Kidney (tissue), 14 donors: ENCODE measurements around the gene LSM3. TPM values are rescaled to one million over a fixed set of nuclear protein-coding genes. Genes with fewer than 3 reads are reported as not detected.

Experiments
- DNase-seq, 5 donors: peaks; one replicate each; pipeline ENCODE4 v3.0.0-alpha.2; 2013 to 2020
- FAIRE-seq: peaks from 2 replicates; lab custom pipeline; 2012; peaks lifted over from hg19 to GRCh38; lab: Jason Lieb, UNC
- H3K27ac ChIP-seq, 2 donors: one replicate each; pipeline ENCODE4 v1.7.0; 2013; ENCODE audit warnings: low read depth in 2 of 2, low read length in 2 of 2, inconsistent platforms in 1 of 2
- H3K27me3 ChIP-seq: one replicate; pipeline ENCODE4 v1.7.1; 2013; ENCODE audit warnings: low read length, inconsistent platforms; ENCODE audit not compliant: control insufficient read depth, insufficient read depth
- H3K36me3 ChIP-seq, 3 donors: one replicate each; pipeline versions ENCODE4 v1.7.0 to v1.7.1; 2013; ENCODE audit warnings: low read length in 3 of 3, control low read depth in 1 of 3, inconsistent platforms in 1 of 3; ENCODE audit not compliant: insufficient read depth in 3 of 3, control insufficient read depth in 2 of 3
- H3K4me1 ChIP-seq, 3 donors: one replicate each; pipeline versions ENCODE4 v1.7.0 to v1.7.1; 2013; ENCODE audit warnings: low read length in 3 of 3, inconsistent platforms in 1 of 3, low read depth in 1 of 3; ENCODE audit not compliant: control insufficient read depth in 2 of 3, insufficient read depth in 2 of 3
- H3K4me3 ChIP-seq, 3 donors: one replicate each; pipeline versions ENCODE4 v1.7.0 to v1.8.1; 2013; ENCODE audit warnings: low read length in 3 of 3, control low read depth in 1 of 3, inconsistent platforms in 1 of 3
- H3K9ac ChIP-seq, 3 donors: one replicate each; pipeline versions ENCODE4 v1.7.0 to v1.7.1; 2013; ENCODE audit warnings: low read length in 3 of 3, control low read depth in 1 of 3, inconsistent platforms in 1 of 3
- H3K9me3 ChIP-seq, 3 donors: one replicate each; pipeline versions ENCODE4 v1.7.0 to v1.7.1; 2013; ENCODE audit warnings: low read length in 3 of 3, control low read depth in 1 of 3, inconsistent platforms in 1 of 3; ENCODE audit not compliant: control insufficient read depth in 2 of 3, insufficient read depth in 1 of 3
- CTCF ChIP-seq: IDR thresholded peaks from 3 replicates; pipeline ENCODE4 v1.5.1; 2012; ENCODE audit warnings: mild to moderate bottlenecking, moderate library complexity, borderline replicate concordance; ENCODE audit not compliant: insufficient read depth; ENCODE audit errors: extremely low read depth
- intact Hi-C: fragments of 100-400 bp; cut with DNase I; formaldehyde crosslinking; loops from one replicate; pipeline ENCODE4 v1.11.1; 2022
- polyA plus RNA-seq: library from polyadenylated mRNA; stranded (reverse); fragments of 350-450 nt; fragmentation: Illumina TruSeq; extraction: RNeasy Lipid Tissue Mini Kit (QIAGEN cat#74804); gene quantifications from one replicate; pipeline ENCODE4 v1.2.3, GENCODE V29; 2014; ENCODE audit warnings: low read depth, low replicate concordance; ENCODE audit not compliant: insufficient read depth
- total RNA-seq: library from RNA; stranded (reverse); fragmentation: NEBNext Ultra II Directional; extraction: Animal tissue kit (Norgen Biotek cat#: 25700); gene quantifications from one replicate; pipeline ENCODE4 v1.2.1, GENCODE V29; 2021
- donor health status: control.
- donor health status: control.
- donor health status: control.
- donor health status: control.
- donor health status: control.
- donor health status: DM: yes; HTN: yes; CAD: no.
- donor health status: Normal renal cell carcinoma (clear cell type).

Gene LSM3
- total and polyA plus RNA-seq, 2 donors from 2014 or later: 11.9 to 30.2 TPM

GRCh38 chr3:14209581-14210289, 31.1 kb downstream of the LSM3 start:
- no peak for TF ChIP-seq CTCF
- no peak overlapping the region for H3K4me3 ChIP-seq
- DNase-seq (peak in 2 of 5 donors; percentile 51 to 80), FAIRE-seq (no peak)
- no peak overlapping the region for H3K9ac ChIP-seq
- peaks cover under 1 to 12% (median 3%) of the 10 kb centered on the region in 3 donors for H3K4me1 ChIP-seq
- H3K9me3 ChIP-seq: no peaks in the 10 kb centered on the region
- intact Hi-C loops: no loop called here
- H3K27ac ChIP-seq: no peak overlapping the region
- no peaks in the 10 kb centered on the region for H3K27me3 ChIP-seq
- H3K36me3 ChIP-seq: no peaks in the 10 kb centered on the region

- FAIRE-seq (no peak), DNase-seq (peak in 2 of 5 donors; percentile 32 to 34)
- Histone ChIP-seq H3K9ac (no peak overlapping the region), H3K9me3 (no peaks in the 10 kb centered on the region), H3K27me3 (no peaks in the 10 kb centered on the region), H3K4me1 (peaks cover 0 to 12% (median 0%) of the 10 kb centered on the region in 3 donors), H3K27ac (no peak overlapping the region), H3K4me3 (no peak overlapping the region), H3K36me3 (no peaks in the 10 kb centered on the region)
- TF ChIP-seq CTCF: no peak
- intact Hi-C loops: no loop called here
These were observed 31.7 kb downstream of the LSM3 start for GRCh38 chr3:14210290-14210688.

- H3K4me3 ChIP-seq: no peak overlapping the region
- H3K9me3 ChIP-seq: no peaks in the 10 kb centered on the region
- intact Hi-C loops: no loop called here
- H3K27me3 ChIP-seq: no peaks in the 10 kb centered on the region
- FAIRE-seq (no peak), DNase-seq (peak in 2 of 5 donors; percentile 61 to 63)
- no peak overlapping the region for H3K27ac ChIP-seq
- no peak overlapping the region for H3K9ac ChIP-seq
- no peaks in the 10 kb centered on the region for H3K36me3 ChIP-seq
- H3K4me1 ChIP-seq: peaks cover 0 to 12% (median 0%) of the 10 kb centered on the region in 3 donors
- TF ChIP-seq CTCF: no peak
These were observed 32.4 kb downstream of the LSM3 start for GRCh38 chr3:14210843-14211594.
